ENCODE measurements around the gene BIRC6.
A peak's percentile ranks its signal among the peaks of the same experiment; 100 is the strongest.
"Not testable (repeated sequence)": the region's sequence is repeated elsewhere in the genome, so short reads cannot be mapped to it uniquely, and the experiment has no call there.

The BIRC6 gene

GRCh38 chr2:32358111-32358482 lies 1.3 kb downstream of the BIRC6 start:
- H3K9ac ChIP-seq (ENCODE audit: low read length) = peak overlapping the region; percentile 7
- peaks cover 18% of the 10 kb centered on the region for H3K4me1 ChIP-seq (ENCODE audit: control insufficient read depth, insufficient read depth, low read length)
- no peaks in the 10 kb centered on the region for H3K27me3 ChIP-seq (ENCODE audit: control insufficient read depth, insufficient read depth, low read length)
- H3K4me3 ChIP-seq (ENCODE audit: low read length) = peak overlapping the region; percentile 99
- H3K27ac ChIP-seq (ENCODE audit: low read depth, low read length) = peak overlapping the region; percentile 93
- no peaks in the 10 kb centered on the region for H3K36me3 ChIP-seq (ENCODE audit: control insufficient read depth, insufficient read depth, low read length)

DNA sequence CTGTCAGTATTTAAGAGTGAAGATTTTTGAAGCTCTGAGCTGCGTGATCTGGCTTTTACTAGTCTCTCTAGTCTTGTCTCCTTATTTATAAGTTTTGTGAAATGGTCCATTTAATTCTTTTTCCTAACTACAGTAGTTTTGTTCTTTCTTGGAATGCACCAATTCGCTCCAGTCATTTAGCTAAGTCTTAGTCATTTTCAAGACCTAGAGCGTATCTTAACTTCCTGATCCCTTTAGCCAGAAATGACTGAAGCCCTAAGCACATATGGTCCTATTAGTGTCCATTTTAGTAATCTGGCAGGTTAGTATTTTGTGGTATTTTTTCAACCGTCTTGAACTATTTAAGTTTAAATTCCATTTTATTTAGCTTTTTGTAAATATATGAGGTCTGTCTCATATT lies 3.6 kb downstream of the BIRC6 start:
- Histone ChIP-seq H3K9ac (ENCODE audit: low read length) (no peak overlapping the region), H3K36me3 (ENCODE audit: control insufficient read depth, insufficient read depth, low read length) (no peaks in the 10 kb centered on the region), H3K27ac (ENCODE audit: low read depth, low read length) (no peak overlapping the region), H3K4me1 (ENCODE audit: control insufficient read depth, insufficient read depth, low read length) (peaks cover 21% of the 10 kb centered on the region), H3K27me3 (ENCODE audit: control insufficient read depth, insufficient read depth, low read length) (no peaks in the 10 kb centered on the region), H3K4me3 (ENCODE audit: low read length) (no peak overlapping the region)

DNA sequence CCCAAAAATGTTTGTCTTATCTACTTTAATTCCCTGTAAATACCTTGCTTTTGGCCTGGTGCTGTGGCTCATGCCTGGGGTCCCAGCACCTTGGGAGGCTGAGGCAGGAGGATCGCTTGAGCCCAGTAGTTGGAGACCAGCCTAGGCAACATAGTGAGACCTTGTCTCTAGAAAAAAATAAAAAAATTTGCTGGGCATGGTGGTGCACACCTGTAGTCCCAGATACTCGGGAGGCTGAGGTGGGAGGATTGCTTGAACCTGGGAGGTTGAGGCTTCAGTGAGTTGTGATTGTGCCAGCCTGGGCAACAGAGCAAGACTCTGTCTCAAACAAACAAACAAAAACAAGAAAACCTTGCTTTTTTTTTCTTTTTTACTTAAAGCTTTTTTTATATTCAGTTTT lies 6.2 kb downstream of the BIRC6 start:
- H3K9ac ChIP-seq (ENCODE audit: low read length); H3K4me3 ChIP-seq (ENCODE audit: low read length); H3K36me3 ChIP-seq (ENCODE audit: control insufficient read depth, insufficient read depth, low read length); H3K27me3 ChIP-seq (ENCODE audit: control insufficient read depth, insufficient read depth, low read length); H3K27ac ChIP-seq (ENCODE audit: low read depth, low read length): not testable (repeated sequence)
- peaks cover 21% of the 10 kb centered on the region for H3K4me1 ChIP-seq (ENCODE audit: control insufficient read depth, insufficient read depth, low read length)

DNA sequence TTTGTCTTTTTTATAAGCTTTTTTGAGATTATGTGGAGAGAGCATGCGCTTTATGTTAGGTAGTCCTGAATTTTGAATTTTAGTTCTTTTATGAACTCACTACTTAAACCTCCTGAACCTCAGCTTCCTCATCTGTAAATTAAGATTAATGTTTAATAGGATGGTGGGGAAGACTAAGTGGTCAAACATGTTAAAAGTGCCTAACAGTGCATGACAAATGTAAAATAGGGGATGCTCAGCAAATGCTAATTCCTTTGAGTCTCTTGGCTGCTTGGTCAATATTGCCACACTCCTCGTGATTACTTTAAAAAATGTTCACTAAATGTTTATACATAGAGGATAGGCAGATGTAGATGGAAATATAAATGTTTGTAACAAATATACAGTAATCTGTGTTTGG lies 6.8 kb downstream of the BIRC6 start:
- Histone ChIP-seq H3K27ac (ENCODE audit: low read depth, low read length) (no peak overlapping the region), H3K4me3 (ENCODE audit: low read length) (no peak overlapping the region), H3K36me3 (ENCODE audit: control insufficient read depth, insufficient read depth, low read length) (no peaks in the 10 kb centered on the region), H3K27me3 (ENCODE audit: control insufficient read depth, insufficient read depth, low read length) (no peaks in the 10 kb centered on the region), H3K4me1 (ENCODE audit: control insufficient read depth, insufficient read depth, low read length) (peaks cover 15% of the 10 kb centered on the region), H3K9ac (ENCODE audit: low read length) (no peak overlapping the region)

- not testable (repeated sequence) for H3K4me3 ChIP-seq (ENCODE audit: low read length); H3K36me3 ChIP-seq (ENCODE audit: control insufficient read depth, insufficient read depth, low read length); H3K27me3 ChIP-seq (ENCODE audit: control insufficient read depth, insufficient read depth, low read length); H3K9ac ChIP-seq (ENCODE audit: low read length); H3K27ac ChIP-seq (ENCODE audit: low read depth, low read length)
- H3K4me1 ChIP-seq (ENCODE audit: control insufficient read depth, insufficient read depth, low read length) = peaks cover 11% of the 10 kb centered on the region
Measured at GRCh38 chr2:32364290-32364689, 7.5 kb downstream of the BIRC6 start.

- H3K4me1 ChIP-seq (ENCODE audit: control insufficient read depth, insufficient read depth, low read length) = not testable (repeated sequence)
Measured at GRCh38 chr2:32365679-32366078, 8.9 kb downstream of the BIRC6 start.

DNA sequence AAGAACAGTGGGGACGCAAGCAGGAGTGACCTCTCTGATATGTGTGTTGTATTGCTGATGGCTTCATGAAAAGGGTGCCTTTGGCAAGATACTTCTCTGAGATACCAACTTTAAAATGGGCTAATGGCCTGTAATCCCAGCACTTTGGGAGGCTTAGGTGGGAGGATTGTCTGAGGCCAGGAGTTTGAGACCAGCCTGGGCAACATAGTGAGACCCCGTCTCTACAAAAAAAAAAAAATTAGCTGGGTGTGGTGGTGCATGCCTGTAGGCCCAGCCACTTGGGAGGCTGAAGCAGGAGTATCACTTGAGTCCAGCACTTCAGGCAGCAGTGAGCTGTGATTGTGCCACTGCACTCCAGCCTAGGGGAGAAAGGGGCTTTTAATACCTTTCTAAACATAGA lies 9.8 kb downstream of the BIRC6 start:
- H3K9ac ChIP-seq (ENCODE audit: low read length) = no peak overlapping the region
- H3K4me3 ChIP-seq (ENCODE audit: low read length) = no peak overlapping the region
- no peak overlapping the region for H3K27ac ChIP-seq (ENCODE audit: low read depth, low read length)
- peaks cover 4% of the 10 kb centered on the region for H3K4me1 ChIP-seq (ENCODE audit: control insufficient read depth, insufficient read depth, low read length)
- H3K36me3 ChIP-seq (ENCODE audit: control insufficient read depth, insufficient read depth, low read length) = no peaks in the 10 kb centered on the region
- no peaks in the 10 kb centered on the region for H3K27me3 ChIP-seq (ENCODE audit: control insufficient read depth, insufficient read depth, low read length)

More at GRCh38 chr2:32365679-32366078, 8.9 kb downstream of the BIRC6 start:
- not testable (repeated sequence) for H3K27me3 ChIP-seq (ENCODE audit: control insufficient read depth, insufficient read depth, low read length); H3K4me3 ChIP-seq (ENCODE audit: low read length); H3K9ac ChIP-seq (ENCODE audit: low read length); H3K27ac ChIP-seq (ENCODE audit: low read depth, low read length); H3K36me3 ChIP-seq (ENCODE audit: control insufficient read depth, insufficient read depth, low read length)

GRCh38 chr2:32369222-32369621 lies 12.4 kb downstream of the BIRC6 start:
- no peak overlapping the region for H3K9ac ChIP-seq (ENCODE audit: low read length)
- H3K27me3 ChIP-seq (ENCODE audit: control insufficient read depth, insufficient read depth, low read length) = no peaks in the 10 kb centered on the region
- H3K36me3 ChIP-seq (ENCODE audit: control insufficient read depth, insufficient read depth, low read length) = no peaks in the 10 kb centered on the region
- H3K27ac ChIP-seq (ENCODE audit: low read depth, low read length) = no peak overlapping the region
- H3K4me1 ChIP-seq (ENCODE audit: control insufficient read depth, insufficient read depth, low read length) = peaks cover 4% of the 10 kb centered on the region
- no peak overlapping the region for H3K4me3 ChIP-seq (ENCODE audit: low read length)

GRCh38 chr2:32370942-32371341 lies 14.1 kb downstream of the BIRC6 start:
- not testable (repeated sequence) for H3K36me3 ChIP-seq (ENCODE audit: control insufficient read depth, insufficient read depth, low read length); H3K27me3 ChIP-seq (ENCODE audit: control insufficient read depth, insufficient read depth, low read length); H3K9ac ChIP-seq (ENCODE audit: low read length); H3K4me1 ChIP-seq (ENCODE audit: control insufficient read depth, insufficient read depth, low read length); H3K4me3 ChIP-seq (ENCODE audit: low read length); H3K27ac ChIP-seq (ENCODE audit: low read depth, low read length)

DNA sequence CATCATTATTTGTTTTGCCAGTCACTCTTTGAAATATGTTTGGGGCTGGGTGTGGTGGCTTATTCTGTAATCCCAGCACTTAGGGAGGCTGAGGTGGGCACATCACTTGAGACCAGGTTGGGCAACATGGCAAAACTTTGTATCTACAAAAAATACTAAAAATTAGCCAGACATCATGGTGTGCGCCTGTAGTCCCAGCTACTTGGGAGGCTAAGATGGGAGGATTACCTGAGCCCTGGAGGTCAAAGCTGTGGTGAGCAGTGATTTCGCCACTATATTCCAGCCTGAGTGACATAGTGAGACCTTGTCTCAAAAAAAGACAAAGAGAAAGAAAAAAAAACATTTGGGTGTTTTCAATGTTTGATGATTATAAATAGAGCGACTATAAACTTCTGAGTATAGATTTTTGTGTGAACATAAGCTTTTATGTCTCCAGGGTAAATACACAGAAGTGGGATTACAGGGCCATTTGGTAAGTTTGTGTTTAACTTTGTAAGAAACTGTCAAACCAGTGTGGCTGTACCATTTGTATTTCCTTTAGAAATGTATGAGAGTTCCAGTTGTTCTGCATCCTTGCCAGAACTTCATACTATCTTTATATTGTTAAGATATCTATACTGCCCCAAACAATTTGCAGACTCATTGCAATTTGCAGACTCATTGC lies 15.8 kb downstream of the BIRC6 start:
- Histone ChIP-seq H3K4me3 (ENCODE audit: low read length) (no peak overlapping the region), H3K36me3 (ENCODE audit: control insufficient read depth, insufficient read depth, low read length) (no peaks in the 10 kb centered on the region), H3K4me1 (ENCODE audit: control insufficient read depth, insufficient read depth, low read length) (peaks cover 3% of the 10 kb centered on the region), H3K27ac (ENCODE audit: low read depth, low read length) (no peak overlapping the region), H3K9ac (ENCODE audit: low read length) (no peak overlapping the region), H3K27me3 (ENCODE audit: control insufficient read depth, insufficient read depth, low read length) (no peaks in the 10 kb centered on the region)

DNA sequence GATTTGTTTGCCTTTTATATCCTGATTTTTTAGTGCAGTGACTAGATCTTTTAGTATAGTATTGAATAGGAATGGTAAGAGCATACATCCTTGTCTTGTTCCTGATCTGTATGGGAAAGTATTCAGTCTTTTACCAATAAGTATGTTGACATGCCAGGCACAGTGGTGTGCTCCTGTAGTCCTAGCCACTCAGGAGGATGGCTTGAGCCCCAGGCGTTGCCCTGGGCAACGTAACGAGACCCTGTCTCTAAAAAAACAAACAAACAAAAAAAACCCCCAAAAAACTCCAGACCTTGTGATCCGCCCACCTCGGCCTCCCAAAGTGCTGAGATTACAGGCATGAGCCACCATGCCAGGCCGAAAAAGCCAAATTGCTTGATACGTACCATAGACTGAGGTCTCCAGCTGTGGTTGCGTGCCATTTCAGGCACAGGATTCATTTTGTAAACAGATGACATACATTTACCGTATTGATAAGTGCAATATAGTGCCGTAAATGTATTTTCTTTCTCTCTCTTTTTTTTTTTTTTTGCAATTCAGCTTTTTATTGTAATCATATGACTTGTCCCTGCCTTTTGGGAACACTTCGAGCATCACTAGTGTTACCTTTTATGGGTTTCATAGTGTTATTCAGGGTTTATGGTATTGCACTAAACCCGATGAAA lies 18.5 kb downstream of the BIRC6 start:
- no peak overlapping the region for H3K27ac ChIP-seq (ENCODE audit: low read depth, low read length)
- no peaks in the 10 kb centered on the region for H3K36me3 ChIP-seq (ENCODE audit: control insufficient read depth, insufficient read depth, low read length)
- no peak overlapping the region for H3K4me3 ChIP-seq (ENCODE audit: low read length)
- H3K9ac ChIP-seq (ENCODE audit: low read length) = no peak overlapping the region
- H3K4me1 ChIP-seq (ENCODE audit: control insufficient read depth, insufficient read depth, low read length) = peaks cover 3% of the 10 kb centered on the region
- no peaks in the 10 kb centered on the region for H3K27me3 ChIP-seq (ENCODE audit: control insufficient read depth, insufficient read depth, low read length)

DNA sequence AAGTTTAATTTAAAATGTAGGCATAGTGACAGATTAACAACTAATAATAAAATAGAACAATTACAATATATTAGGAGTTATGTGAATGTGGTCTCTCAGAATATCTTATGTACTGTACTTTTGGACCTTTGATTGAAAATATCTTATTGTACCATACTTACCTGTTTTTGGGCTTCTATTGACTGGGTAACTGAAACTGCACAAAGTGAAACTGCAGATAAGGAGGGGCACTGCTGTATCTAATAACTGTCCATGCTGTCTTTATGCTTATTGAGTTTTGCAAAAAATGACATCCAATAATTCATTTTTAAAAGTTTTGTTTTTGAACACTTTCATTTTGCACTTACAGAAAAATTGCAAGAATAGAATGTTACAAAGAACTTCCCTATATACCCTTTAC lies 19.9 kb downstream of the BIRC6 start:
- Histone ChIP-seq H3K27me3 (ENCODE audit: control insufficient read depth, insufficient read depth, low read length) (no peaks in the 10 kb centered on the region), H3K4me3 (ENCODE audit: low read length) (no peak overlapping the region), H3K36me3 (ENCODE audit: control insufficient read depth, insufficient read depth, low read length) (no peaks in the 10 kb centered on the region), H3K27ac (ENCODE audit: low read depth, low read length) (no peak overlapping the region), H3K4me1 (ENCODE audit: control insufficient read depth, insufficient read depth, low read length) (peaks cover 3% of the 10 kb centered on the region), H3K9ac (ENCODE audit: low read length) (no peak overlapping the region)

- Histone ChIP-seq H3K4me3 (ENCODE audit: low read length) (no peak overlapping the region), H3K27me3 (ENCODE audit: control insufficient read depth, insufficient read depth, low read length) (no peaks in the 10 kb centered on the region), H3K36me3 (ENCODE audit: control insufficient read depth, insufficient read depth, low read length) (peaks cover 2% of the 10 kb centered on the region), H3K9ac (ENCODE audit: low read length) (no peak overlapping the region), H3K27ac (ENCODE audit: low read depth, low read length) (no peak overlapping the region), H3K4me1 (ENCODE audit: control insufficient read depth, insufficient read depth, low read length) (peaks cover 3% of the 10 kb centered on the region)
Measured at GRCh38 chr2:32377928-32378327, 21.1 kb downstream of the BIRC6 start.
